HG03520 (cell line): ENCODE data around the gene RASGRF1.
A peak's percentile ranks its signal among the peaks of the same experiment; 100 is the strongest.

ENCODE experiments used
- ATAC-seq: cut with Tn5 transposase; IDR thresholded peaks from one replicate; pipeline ENCODE4 v1.9.1; 2021; ENCODE audit warnings: mild to moderate bottlenecking, moderate library complexity; ENCODE audit not compliant: unreplicated experiment

RASGRF1 gene

GRCh38 chr15:78969687-78970349 lies 120.8 kb downstream of the RASGRF1 start:
- ATAC-seq = no peak

GRCh38 chr15:78968539-78969271 lies 121.9 kb downstream of the RASGRF1 start:
- ATAC-seq = no peak

GRCh38 chr15:78968114-78968513 lies 122.5 kb downstream of the RASGRF1 start:
- ATAC-seq = no peak

GRCh38 chr15:78960308-78960707 lies 130.3 kb downstream of the RASGRF1 start:
- no peak for ATAC-seq

GRCh38 chr15:78959360-78959759 lies 131.2 kb downstream of the RASGRF1 start:
- ATAC-seq = no peak

GRCh38 chr15:78957416-78958093 lies 133.0 kb downstream of the RASGRF1 start:
- ATAC-seq = no peak

GRCh38 chr15:78956937-78957336 lies 133.6 kb downstream of the RASGRF1 start:
- ATAC-seq = no peak

- ATAC-seq = no peak
Measured at GRCh38 chr15:78955355-78955754, 135.2 kb downstream of the RASGRF1 start.

- ATAC-seq = no peak
Measured at GRCh38 chr15:78951841-78952238, 138.7 kb downstream of the RASGRF1 start.

- no peak for ATAC-seq
Measured at GRCh38 chr15:78950902-78951840, 139.4 kb downstream of the RASGRF1 start.

- no peak for ATAC-seq
Measured at GRCh38 chr15:78950343-78950742, 140.2 kb downstream of the RASGRF1 start.

GRCh38 chr15:78949461-78949860 lies 141.1 kb downstream of the RASGRF1 start:
- no peak for ATAC-seq

GRCh38 chr15:78947506-78947905 lies 143.1 kb downstream of the RASGRF1 start:
- ATAC-seq = no peak

GRCh38 chr15:78946493-78946892 lies 144.1 kb downstream of the RASGRF1 start:
- no peak for ATAC-seq

- peak; percentile 54 for ATAC-seq
Measured at GRCh38 chr15:78944669-78945407, 145.7 kb downstream of the RASGRF1 start, which contains the start of gene CTSH. CTSH (minus strand) TSS chr15:78945046; CDS start chr15:78944981, 65 bp downstream.

- peak; percentile 13 for ATAC-seq
Measured at GRCh38 chr15:78944202-78944625, 146.4 kb downstream of the RASGRF1 start.

- no peak for ATAC-seq
Measured at GRCh38 chr15:78943692-78944091, 146.9 kb downstream of the RASGRF1 start.

- no peak for ATAC-seq
Measured at GRCh38 chr15:78942741-78943140, 147.8 kb downstream of the RASGRF1 start.

GRCh38 chr15:78938658-78939488 lies 151.7 kb downstream of the RASGRF1 start:
- peak; percentile 45 for ATAC-seq
